HG02981 (cell line): ENCODE data around the gene PLXNB3.

ENCODE experiments used
- ATAC-seq: cut with Tn5 transposase; IDR thresholded peaks from one replicate; pipeline ENCODE4 v1.9.1; 2021; ENCODE audit warnings: mild to moderate bottlenecking, moderate library complexity; ENCODE audit not compliant: unreplicated experiment

PLXNB3 gene

DNA sequence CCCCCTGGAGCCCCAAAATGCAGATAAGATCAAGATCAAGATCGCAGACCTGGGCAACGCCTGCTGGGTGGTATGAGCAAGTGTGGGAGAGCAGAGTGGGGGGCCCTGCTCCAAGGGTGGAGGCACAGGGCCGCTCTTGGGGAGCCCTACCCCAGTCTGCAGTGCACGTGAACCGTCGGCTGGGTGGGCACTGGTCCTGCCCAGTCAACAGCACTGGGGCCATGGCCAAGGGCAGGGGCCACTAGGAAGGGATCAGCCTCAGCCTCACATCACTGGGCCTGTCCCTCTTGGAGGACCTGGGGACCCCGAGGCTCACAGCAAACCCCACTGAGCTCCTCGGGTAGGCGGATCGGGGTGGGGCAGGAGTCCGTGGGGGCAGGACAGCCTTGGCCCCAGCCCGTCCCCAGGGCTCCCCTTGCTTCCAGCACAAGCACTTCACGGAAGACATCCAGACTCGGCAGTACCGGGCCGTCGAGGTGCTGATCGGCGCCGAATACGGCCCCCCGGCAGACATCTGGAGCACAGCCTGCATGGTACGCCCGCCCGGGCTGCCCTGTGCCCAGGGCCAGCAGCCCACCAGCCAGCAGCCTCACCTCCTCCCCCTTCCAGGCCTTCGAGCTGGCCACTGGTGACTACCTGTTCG, 20.4 kb downstream of the PLXNB3 start:
- ATAC-seq, result no peak

DNA sequence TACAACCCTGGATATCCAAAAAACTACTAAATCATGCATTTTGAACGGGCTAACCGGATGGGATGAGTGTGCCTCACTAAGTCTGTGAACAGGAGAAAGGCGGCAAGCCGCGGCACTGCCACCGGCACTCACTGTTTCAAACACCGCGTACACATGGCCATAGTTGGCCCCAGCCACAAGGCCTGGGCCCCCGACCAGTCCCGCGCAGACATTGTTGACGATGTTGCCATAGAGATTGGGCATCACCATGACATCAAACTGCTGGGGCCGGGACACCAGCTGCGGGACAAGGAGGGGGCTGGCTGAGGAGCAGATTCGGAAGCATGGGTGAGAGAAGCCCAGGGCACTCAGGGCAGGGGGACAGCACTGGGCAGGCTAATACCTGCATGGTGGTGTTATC, 22.6 kb downstream of the PLXNB3 start:
- no peak for ATAC-seq

DNA sequence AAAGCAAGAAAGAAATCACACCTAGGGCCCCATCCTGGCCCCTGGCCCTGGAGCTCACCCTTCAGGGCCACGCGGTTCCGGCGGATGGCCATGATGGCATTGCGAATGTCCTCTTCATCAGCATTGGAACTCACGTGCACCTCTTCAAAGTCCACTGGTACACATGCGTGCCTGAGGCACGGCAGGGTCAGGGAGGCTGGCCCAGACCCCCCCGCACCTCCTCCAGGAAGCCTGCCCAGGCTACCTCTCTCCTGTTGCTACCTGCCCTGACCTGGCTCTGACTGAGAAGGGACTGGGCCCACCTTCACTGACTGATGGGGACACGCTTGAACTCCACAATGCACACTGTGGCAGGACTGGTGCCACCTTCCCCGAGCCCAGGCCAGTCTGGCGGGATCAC, 25.6 kb downstream of the PLXNB3 start:
- no peak for ATAC-seq

DNA sequence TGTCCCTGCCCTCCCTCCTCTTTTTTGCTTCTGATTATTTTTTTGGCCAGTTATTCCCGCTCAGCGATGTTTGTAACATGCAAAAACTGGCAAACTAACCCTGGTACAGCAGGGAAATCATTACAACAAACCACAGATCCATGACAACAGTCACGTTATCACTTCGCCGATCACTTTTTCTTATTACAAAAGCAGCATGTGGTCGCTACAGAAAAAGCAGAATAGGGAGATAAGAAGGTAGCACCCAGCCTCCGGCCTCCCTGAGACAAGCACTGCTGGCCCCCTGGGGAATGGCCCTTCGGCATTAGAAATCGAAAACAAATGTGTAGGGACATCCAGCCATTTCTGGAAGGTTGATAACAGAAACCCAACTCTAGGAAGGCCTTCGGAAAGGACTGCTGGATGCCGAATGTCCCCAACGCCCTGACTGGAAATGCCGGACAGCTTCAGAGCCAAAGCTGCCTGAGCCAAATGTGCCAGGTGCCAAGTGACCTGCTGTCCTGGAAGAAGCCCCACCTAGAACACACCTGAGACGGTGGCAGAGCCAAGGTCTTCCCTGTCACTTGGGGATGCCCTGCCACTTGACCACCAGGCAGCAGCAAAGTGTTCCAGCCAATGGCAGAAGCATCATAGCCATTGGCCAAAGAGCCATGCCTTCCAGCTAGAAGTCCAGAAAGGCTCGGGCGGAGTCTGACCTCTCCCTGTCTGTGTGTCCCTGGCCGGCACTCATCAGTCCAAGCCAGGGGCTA, 27.2 kb downstream of the PLXNB3 start:
- no peak for ATAC-seq

DNA sequence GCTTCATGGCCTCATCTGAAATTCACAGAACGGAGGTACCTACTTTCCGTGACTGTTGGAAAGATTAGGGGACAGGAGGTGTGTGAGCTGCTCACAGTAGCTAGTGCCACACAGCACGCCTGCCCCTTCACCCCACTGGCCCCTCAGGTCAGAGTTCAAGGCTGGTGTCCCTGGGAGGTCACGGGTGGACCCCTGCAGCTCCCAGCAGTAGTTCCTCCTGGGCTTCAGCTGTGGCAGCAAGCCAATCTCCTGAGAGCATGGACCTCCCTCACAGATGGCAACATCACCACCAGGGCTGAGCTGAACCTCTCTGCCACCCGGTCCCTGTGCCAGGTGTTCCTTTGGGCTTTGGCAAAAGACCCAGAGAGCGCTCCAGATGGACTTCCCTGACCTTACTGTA, 28.3 kb downstream of the PLXNB3 start:
- ATAC-seq, result no peak

DNA sequence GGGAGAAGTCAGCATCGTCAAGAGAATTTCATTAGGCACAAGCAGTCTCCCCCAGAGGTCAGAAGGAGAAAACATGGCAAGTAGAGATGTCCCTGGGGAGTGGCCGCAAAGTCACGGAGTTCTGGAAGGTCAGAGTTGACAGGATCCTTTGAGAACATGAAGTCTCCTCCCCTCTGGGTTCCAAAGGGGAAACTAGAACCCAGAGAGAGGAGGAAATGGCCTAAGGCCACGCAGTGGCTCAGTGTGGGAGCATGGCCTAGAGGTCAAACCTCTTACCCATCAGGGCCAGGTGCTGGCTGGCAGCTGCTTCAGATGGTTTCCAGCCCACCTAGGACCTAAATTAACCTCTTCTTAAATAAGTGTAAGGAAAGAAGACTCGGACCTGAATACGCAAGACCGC, 29.2 kb downstream of the PLXNB3 start:
- ATAC-seq, result no peak

DNA sequence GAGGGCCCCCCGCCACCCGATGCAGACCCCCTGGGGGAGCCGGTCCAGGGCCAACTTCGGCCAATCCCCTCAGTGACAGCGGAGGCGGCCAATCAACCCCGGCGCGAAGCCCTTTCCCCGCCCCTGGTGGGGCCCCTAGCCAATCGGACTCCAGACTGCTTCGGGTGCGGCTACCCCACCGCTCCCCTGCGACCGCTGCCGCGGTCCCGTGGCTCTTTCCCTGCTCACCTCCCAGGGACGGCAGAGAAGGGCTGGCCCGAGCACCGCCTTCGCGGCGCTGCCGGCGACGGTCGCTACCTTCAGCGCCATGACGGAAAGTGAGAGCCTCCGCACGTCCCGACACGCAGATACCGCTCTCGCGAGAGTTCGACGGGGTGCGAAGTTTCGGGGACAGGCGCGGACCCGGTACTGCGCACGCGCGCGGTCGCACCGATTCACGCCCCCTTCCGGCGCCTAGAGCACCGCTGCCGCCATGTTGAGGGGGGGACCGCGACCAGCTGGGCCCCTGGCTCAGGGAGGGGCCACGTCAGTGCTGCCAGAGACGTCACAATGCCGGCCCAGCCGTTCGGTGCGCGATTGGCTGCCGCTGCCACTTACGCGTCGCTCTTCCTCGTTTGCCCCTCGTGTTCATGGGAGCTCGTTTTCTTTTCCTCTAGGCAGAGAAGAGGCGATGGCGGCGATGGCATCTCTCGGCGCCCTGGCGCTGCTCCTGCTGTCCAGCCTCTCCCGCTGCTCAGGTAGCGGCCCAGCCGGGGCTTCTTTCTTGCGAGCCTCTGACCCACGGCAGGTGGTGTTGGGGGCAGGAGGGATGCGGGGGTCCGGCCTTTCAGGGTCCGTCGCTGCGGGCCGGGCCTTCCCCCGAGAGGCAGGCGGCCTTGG, 30.2 kb downstream of the PLXNB3 start, which contains the start of the genes IDH3G and SSR4:
IDH3G (minus strand) TSS at position 358 of the 879 bp plus-strand sequence; CDS start at position 309, 49 bp downstream.
SSR4 (plus strand) TSS at position 651 of the 879 bp plus-strand sequence; CDS start at position 671, 20 bp downstream.
- peak; percentile 93 for ATAC-seq

DNA sequence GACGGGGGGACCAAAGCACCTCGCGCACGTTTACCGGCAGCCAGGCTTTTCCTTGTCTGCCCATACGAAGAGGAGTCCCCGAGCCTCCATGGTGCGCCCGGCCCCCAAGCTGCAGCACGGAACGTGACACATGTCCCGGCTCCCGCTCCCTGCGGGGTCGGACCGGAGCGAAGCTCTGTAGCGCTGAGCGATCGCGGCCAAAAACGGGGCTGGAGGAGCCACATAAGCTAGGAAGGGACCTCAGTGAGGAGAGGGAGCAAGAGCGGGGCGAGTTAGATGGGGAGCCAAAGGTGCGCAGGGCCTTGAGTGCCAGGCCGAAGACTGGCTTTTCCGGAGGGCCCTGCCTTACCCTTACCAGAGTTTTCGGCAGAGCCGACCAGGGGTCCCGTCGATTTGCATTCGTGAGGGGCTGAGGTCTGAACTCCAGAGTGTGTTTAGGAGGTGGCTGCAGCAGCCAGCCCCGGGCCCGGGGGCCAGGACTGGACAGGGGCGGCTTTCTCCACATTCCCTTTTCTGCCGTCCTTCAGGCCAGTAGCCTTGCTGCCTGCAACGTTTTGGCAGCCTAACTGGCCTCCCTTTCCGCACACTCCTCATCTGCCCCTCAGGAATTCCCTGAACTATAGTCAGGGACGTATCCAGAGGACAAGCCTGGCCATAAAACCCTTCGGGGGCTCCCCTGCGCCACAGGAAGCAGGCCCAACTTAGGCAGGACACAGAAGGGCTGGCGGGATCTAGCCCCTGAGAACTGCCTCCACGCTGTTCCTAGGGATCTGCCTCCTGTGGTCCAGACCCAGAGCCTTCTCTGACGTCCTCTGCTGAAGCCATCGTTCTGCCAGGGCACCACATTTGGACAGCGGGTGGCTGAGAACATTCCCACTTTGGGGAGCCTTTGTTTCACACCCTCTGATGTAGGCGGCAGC, 31.1 kb downstream of the PLXNB3 start:
- ATAC-seq, result peak; percentile 1

DNA sequence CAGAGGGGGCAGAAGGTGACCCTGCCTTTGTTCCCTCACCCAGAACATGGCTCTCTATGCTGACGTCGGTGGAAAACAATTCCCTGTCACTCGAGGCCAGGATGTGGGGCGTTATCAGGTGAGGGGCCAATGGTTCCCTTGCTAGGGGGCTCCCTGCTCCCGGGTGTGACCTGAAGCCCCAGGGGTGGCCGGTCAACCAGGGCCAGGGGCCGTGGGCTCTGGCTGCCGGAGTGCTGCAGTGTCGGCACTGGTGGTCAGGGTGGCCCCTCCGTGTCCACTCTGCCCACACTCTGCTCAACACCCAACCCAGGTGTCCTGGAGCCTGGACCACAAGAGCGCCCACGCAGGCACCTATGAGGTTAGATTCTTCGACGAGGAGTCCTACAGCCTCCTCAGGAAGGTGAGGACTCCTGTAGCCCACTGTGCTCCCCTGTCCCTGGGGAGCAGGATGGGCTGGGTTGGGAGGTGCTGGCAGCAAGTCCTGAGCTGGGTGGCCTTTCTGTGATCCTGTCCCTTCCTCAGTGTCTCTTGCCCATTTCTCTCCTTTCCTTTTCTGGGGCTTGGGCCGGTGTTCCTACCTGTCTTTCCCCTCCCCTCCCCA, 33.5 kb downstream of the PLXNB3 start:
- no peak for ATAC-seq

DNA sequence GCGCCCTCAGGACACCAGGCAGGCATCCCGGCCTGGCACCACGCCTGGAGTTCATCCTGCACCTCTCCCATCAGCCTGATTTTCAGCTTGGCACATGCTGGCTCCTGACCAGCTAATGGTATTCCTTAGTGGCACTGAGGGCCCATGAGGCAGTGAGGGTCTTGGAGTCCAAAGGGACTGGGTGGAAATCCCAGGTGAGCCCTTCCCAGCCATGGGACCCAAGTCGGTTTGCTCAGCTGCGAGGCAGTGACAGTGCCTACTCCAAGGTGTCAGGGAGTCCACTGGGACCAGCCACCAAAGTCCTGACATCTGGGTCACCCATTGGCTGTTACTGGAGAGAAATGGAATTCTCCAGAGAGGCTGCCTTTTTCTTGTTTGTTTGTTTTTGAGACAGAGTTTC, 35.3 kb downstream of the PLXNB3 start:
- ATAC-seq, result no peak

DNA sequence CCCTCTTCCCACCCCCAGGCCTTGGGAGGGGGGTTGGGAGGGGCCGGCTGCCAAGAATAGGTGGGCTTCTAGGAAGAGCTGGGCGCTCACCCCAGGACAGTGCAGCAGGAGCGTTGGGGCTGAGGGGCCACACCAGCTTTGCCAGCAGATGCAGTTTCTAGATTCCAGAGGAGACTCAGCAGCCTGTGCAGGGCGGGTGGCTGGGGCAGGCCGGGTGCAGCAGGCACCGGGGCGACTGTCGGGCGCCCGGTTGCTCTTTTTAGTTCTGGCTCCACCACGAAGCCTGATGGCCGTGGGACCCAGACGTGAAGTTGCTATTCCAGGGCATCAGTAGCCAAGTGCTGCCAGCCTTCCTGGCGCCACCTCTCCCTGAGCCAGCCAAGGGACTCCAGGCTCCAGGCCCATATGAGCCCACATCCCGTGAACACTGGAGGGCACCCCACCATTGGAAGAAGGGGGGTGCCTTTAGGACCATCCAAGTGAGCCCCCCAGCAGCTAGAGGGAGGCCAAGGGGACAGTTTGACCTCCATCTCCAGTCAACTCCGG, 36.2 kb downstream of the PLXNB3 start:
- no peak for ATAC-seq

DNA sequence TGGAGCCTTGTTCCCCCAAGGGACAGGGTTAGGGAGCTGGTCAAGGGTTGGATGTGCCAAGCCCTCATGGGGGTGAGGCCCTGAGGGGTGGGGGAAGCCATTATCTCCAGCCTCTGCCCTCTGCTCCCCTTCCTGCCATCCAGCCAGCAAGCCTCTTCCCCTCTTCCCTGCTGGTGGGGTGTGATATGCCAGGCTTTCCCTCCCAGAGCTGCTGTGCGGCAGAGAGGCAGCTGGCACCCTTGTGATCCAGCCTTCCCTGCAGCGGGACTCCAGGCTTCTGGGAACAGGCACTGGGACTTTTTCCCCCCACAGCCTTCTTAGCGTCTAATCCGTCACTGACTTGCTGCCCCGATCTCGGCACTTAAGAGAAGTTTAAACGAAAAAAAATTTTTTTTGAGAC, 36.7 kb downstream of the PLXNB3 start:
- no peak for ATAC-seq

DNA sequence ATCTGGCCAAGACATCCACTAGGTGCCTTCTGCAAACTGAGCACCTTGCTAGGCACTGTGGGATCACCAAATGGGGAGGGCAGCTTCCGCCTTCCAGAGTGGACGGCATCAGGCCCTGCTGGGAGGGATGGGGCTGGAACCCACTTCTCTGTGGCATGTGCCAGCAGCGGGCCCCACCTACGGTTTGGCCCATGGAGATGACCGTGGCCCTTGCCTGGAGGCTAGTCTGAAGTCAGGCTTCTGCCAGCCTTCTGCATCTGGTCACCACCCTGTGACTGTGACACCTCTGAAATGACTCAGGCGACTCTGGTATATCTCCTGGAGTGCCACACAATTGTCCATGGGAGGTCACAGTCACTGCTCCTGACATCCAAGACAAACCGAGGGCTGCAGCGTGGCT, 37.6 kb downstream of the PLXNB3 start:
- no peak for ATAC-seq

DNA sequence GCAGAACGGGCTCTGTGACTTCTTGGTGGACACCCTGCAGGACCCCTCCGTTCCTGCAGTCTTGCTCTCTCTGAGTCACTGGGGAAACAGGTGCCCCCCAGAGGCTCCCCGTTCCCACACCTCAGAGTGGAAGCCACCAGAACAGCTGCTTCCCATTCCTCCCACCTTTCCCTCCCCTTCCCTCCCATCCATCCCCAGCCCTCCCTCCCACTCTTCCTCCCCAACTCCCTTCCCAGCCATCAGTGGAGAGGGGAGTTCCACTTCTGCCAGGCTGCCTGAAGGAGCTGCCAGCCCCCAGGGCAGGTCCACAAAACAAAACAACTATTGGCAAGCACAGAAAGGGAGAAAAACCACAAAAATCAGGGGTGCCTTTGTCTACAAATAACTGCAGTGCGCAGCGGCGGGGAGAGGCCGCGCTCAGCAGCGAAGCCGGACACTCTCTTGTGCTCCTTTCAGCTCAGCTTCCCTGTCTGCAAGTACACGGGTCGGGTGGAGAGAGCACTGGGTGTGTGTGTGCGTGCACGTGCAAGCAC, 38.5 kb downstream of the PLXNB3 start:
- ATAC-seq, result no peak

DNA sequence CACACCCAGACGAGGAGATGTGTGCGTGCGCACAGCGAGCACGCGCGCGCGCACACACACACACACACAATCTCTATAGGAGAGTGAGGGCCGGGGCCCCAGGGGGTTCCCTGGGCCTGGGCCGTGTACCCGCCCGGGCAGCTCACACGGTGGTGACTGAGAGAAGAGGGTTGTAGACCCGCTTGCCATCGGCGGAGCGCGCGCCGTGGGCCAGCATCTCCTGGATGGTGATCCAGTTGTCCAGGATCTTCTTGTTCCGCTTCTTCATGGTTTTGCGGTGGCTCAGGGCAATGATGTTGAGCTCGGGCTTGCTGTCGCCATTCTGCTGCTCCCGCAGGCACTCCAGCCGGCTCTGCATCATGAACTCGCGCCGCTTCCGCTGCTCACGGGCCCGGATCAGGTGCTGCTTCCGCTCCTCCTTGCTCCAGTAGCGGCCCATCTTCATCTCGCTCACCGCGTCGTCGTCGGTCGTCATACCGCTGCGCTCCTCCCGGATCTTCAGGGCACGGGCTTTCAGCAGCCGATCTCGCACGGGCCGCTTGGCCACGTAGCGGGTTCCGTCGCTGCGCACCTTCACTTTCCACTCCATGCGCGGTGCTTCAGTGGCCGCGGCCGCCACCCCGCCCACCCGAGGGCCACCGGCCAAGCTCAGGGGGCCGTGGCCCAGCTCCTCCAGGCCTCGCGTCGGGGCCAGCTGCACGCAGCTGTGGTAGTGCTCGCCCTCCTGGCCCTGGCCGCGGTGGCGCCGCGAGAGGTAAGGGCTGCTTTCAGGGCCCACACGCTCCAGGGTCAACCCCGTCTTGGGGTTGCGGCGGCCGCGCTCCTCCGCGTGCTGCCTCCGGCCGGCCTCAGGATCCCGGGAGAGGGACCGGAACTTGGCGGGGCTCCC, 39.4 kb downstream of the PLXNB3 start:
- no peak for ATAC-seq

DNA sequence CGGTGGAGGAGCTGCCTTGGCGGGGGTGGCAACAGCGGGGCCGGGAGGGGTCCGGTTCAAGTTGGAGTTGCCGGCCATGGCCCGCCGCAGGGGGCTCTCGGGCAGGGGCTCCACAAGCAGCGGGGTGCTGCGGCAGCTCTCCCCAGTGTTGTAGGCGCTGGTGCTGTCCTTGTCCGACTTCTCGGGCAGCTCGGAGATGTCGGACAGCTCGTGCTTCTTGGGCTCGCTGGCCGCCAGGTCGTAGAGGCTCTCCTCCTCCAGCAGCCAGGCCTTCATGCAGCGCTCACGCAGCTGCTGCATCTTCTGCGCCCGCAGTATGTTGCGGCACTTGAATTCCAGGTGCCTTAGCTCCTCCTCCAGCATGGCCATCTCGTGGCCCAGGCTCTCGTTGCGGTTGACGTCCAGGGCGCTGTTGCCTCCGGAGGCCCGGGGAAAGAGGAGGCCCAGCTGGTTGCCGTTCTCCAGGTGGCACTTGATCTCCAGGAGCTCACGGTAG, 40.1 kb downstream of the PLXNB3 start:
- ATAC-seq, result no peak

DNA sequence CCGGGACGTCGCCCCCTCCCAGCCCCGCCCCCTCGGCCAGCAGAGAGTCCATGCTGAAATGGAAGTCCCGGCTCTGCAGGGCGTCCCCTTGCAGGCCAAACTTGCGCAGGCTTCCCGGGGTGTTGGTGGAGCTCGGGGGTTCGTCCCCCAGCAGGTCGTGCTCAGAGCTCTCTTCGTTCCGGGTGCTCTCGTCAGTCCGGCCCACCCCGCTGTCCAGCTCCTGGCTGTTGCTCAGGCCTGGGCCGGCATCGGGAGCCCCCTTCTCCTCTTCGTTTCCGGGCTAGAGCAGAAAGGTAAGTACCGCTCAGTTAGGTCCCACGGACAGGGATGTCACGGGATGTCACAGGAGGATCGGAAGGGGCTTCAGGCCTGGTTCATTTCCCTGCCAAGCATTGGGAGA, 40.6 kb downstream of the PLXNB3 start:
- no peak for ATAC-seq

DNA sequence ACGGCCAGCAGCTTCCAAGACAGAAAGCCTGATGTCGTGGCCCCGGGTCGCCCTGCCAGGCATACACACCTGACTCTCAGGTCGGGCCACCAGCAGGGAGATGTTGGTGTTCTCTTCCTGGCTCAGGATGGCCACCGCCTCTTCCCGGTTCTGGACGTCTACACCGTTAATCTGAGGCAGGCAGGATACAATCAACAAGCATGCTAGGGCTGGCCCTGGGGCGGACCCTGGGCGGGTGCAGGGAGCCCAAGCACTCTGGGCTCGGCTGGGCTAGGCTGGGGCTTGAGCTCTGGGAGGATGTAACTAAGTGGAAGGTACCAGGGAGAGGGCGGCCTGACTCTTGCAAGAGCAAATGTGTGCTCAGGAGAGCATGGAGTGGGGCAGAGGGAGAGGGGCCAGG, 41.4 kb downstream of the PLXNB3 start:
- ATAC-seq, result no peak
